Measurements from ENCODE around the gene MEGF8. TPM values are rescaled to one million over a fixed set of nuclear protein-coding genes. Genes with fewer than 3 reads are reported as not detected.
A peak's percentile ranks its signal among the peaks of the same experiment; 100 is the strongest.

Gene MEGF8
- total and polyA plus RNA-seq, 9 of the 15 experiments (the other 6 are each of a cell fraction or from before 2014, with no cell fraction given) = 0.28 to 13.1 (median 3.0) TPM

DNA sequence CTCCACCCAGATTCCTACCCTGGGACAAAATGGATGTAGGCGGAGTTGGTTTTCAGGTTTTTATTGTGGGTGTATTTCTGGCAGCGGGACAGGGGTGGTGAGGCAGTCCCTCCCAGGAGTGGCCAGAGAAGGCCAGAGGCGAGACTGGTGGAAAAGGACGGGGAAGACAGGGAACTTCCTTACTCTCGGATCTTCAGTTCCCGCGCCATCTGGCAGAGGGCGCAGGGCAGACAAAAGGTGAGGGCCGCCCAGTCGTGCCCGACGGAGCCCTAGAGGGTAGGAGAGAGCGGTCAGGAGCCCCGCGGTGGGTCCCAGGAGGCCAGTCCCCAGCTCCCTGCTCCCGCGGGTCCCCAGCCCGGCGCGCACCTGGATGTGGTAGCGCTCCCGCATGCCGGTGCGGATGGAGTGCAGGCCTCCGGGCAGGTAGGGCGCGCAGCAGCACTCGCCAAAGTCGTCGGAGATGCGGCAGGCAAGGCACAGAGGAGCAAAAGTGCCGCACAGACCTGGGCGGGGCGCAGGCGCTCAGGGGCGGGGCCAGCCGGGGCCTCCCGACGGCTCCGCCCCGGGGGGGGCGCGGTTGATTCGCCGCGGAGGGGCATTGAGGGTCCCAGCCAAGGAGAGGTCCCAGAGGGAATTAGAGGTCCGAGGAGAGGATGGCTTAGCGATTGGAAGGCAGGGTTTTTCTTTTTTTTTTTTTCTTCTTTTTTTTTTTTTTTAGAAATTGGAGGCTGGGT, 61.7 kb downstream of the MEGF8 start (continued):
- TF ChIP-seq, protein P1, sequence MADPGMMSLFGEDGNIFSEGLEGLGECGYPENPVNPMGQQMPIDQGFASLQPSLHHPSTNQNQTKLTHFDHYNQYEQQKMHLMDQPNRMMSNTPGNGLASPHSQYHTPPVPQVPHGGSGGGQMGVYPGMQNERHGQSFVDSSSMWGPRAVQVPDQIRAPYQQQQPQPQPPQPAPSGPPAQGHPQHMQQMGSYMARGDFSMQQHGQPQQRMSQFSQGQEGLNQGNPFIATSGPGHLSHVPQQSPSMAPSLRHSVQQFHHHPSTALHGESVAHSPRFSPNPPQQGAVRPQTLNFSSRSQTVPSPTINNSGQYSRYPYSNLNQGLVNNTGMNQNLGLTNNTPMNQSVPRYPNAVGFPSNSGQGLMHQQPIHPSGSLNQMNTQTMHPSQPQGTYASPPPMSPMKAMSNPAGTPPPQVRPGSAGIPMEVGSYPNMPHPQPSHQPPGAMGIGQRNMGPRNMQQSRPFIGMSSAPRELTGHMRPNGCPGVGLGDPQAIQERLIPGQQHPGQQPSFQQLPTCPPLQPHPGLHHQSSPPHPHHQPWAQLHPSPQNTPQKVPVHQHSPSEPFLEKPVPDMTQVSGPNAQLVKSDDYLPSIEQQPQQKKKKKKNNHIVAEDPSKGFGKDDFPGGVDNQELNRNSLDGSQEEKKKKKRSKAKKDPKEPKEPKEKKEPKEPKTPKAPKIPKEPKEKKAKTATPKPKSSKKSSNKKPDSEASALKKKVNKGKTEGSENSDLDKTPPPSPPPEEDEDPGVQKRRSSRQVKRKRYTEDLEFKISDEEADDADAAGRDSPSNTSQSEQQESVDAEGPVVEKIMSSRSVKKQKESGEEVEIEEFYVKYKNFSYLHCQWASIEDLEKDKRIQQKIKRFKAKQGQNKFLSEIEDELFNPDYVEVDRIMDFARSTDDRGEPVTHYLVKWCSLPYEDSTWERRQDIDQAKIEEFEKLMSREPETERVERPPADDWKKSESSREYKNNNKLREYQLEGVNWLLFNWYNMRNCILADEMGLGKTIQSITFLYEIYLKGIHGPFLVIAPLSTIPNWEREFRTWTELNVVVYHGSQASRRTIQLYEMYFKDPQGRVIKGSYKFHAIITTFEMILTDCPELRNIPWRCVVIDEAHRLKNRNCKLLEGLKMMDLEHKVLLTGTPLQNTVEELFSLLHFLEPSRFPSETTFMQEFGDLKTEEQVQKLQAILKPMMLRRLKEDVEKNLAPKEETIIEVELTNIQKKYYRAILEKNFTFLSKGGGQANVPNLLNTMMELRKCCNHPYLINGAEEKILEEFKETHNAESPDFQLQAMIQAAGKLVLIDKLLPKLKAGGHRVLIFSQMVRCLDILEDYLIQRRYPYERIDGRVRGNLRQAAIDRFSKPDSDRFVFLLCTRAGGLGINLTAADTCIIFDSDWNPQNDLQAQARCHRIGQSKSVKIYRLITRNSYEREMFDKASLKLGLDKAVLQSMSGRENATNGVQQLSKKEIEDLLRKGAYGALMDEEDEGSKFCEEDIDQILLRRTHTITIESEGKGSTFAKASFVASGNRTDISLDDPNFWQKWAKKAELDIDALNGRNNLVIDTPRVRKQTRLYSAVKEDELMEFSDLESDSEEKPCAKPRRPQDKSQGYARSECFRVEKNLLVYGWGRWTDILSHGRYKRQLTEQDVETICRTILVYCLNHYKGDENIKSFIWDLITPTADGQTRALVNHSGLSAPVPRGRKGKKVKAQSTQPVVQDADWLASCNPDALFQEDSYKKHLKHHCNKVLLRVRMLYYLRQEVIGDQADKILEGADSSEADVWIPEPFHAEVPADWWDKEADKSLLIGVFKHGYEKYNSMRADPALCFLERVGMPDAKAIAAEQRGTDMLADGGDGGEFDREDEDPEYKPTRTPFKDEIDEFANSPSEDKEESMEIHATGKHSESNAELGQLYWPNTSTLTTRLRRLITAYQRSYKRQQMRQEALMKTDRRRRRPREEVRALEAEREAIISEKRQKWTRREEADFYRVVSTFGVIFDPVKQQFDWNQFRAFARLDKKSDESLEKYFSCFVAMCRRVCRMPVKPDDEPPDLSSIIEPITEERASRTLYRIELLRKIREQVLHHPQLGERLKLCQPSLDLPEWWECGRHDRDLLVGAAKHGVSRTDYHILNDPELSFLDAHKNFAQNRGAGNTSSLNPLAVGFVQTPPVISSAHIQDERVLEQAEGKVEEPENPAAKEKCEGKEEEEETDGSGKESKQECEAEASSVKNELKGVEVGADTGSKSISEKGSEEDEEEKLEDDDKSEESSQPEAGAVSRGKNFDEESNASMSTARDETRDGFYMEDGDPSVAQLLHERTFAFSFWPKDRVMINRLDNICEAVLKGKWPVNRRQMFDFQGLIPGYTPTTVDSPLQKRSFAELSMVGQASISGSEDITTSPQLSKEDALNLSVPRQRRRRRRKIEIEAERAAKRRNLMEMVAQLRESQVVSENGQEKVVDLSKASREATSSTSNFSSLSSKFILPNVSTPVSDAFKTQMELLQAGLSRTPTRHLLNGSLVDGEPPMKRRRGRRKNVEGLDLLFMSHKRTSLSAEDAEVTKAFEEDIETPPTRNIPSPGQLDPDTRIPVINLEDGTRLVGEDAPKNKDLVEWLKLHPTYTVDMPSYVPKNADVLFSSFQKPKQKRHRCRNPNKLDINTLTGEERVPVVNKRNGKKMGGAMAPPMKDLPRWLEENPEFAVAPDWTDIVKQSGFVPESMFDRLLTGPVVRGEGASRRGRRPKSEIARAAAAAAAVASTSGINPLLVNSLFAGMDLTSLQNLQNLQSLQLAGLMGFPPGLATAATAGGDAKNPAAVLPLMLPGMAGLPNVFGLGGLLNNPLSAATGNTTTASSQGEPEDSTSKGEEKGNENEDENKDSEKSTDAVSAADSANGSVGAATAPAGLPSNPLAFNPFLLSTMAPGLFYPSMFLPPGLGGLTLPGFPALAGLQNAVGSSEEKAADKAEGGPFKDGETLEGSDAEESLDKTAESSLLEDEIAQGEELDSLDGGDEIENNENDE (IDR thresholded peaks at IDR 0.05; ENCODE audit: low read depth, low read length) = no peak
- 0 out of 2 replicates have a peak, but pooled peaks have one; percentile 26 for TF ChIP-seq ZFX (CRISPR knock-in tag; IDR thresholded peaks at IDR 0.05)
- no peak for TF ChIP-seq CBFA2T3 (IDR thresholded peaks at IDR 0.05)
- TF ChIP-seq ZNF253 (CRISPR knock-in tag; conservative IDR thresholded peaks at IDR 0.05) = no peak
- no peak for TF ChIP-seq HDAC8 (tag; IDR thresholded peaks at IDR 0.05)
- TF ChIP-seq SLC30A9 (CRISPR knock-in tag; IDR thresholded peaks at IDR 0.05) = no peak
- no peak for TF ChIP-seq PTBP1 (IDR thresholded peaks at IDR 0.05; ENCODE audit: low read depth, low read length)
- TF ChIP-seq POLR3G (IDR thresholded peaks at IDR 0.05; ENCODE audit: extremely low read depth, insufficient read length, insufficient replicate concordance) = no peak
- no peak for TF ChIP-seq E2F3 (CRISPR knock-in tag; IDR thresholded peaks at IDR 0.05)
- TF ChIP-seq, protein P2, sequence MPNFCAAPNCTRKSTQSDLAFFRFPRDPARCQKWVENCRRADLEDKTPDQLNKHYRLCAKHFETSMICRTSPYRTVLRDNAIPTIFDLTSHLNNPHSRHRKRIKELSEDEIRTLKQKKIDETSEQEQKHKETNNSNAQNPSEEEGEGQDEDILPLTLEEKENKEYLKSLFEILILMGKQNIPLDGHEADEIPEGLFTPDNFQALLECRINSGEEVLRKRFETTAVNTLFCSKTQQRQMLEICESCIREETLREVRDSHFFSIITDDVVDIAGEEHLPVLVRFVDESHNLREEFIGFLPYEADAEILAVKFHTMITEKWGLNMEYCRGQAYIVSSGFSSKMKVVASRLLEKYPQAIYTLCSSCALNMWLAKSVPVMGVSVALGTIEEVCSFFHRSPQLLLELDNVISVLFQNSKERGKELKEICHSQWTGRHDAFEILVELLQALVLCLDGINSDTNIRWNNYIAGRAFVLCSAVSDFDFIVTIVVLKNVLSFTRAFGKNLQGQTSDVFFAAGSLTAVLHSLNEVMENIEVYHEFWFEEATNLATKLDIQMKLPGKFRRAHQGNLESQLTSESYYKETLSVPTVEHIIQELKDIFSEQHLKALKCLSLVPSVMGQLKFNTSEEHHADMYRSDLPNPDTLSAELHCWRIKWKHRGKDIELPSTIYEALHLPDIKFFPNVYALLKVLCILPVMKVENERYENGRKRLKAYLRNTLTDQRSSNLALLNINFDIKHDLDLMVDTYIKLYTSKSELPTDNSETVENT (CRISPR knock-in tag; IDR thresholded peaks at IDR 0.05) = peak; percentile 67; the same call in 1 of the 2 replicates
- no peak for TF ChIP-seq BCL6 (CRISPR knock-in tag; IDR thresholded peaks at IDR 0.05)

Measured in K562 (cell line).